Epithelial cell of proximal tubule (primary cell): Measurements from ENCODE around the gene PRDX1. TPM values are rescaled to one million over a fixed set of nuclear protein-coding genes. Genes with fewer than 3 reads are reported as not detected.
"Not testable (repeated sequence)": the region's sequence is repeated elsewhere in the genome, so short reads cannot be mapped to it uniquely, and the experiment has no call there.

Experiments used
- DNase-seq: peaks from one replicate; pipeline ENCODE4 v3.0.0-alpha.2; 2011; ENCODE audit warnings: low read depth
- H3K4me3 ChIP-seq: 2 replicates; pipeline ENCODE4 v1.5.1; 2011; ENCODE audit warnings: low read depth, mild to moderate bottlenecking, low read length
- CTCF ChIP-seq: conservative IDR thresholded peaks from 2 replicates; pipeline ENCODE4 v1.5.1; 2012; ENCODE audit warnings: low read depth, mild to moderate bottlenecking, low read length
- total RNA-seq: library from RNA; depleted of rRNA; stranded (reverse); fragments of >200 nt; gene quantifications from 2 replicates; pipeline ENCODE4 v1.2.3, GENCODE V29; 2015

PRDX1 gene
- total RNA-seq, 1 donor from 2014 or later = 824 TPM

- no peak overlapping the region for H3K4me3 ChIP-seq
- no peak for TF ChIP-seq CTCF
- DNase-seq = no peak
Observed at GRCh38 chr1:45478121-45478814, 43.4 kb downstream of the PRDX1 start.

GRCh38 chr1:45477646-45478045 lies 44.0 kb downstream of the PRDX1 start:
- TF ChIP-seq CTCF = no peak
- DNase-seq = no peak
- H3K4me3 ChIP-seq = no peak overlapping the region

GRCh38 chr1:45474194-45474593 lies 47.5 kb downstream of the PRDX1 start:
- not testable (repeated sequence) for H3K4me3 ChIP-seq, DNase-seq

- no peak for DNase-seq
- TF ChIP-seq CTCF = no peak
- no peak overlapping the region for H3K4me3 ChIP-seq
Observed at GRCh38 chr1:45473302-45473701, 48.4 kb downstream of the PRDX1 start.

- DNase-seq = no peak
- H3K4me3 ChIP-seq = no peak overlapping the region
- no peak for TF ChIP-seq CTCF
Observed at GRCh38 chr1:45470306-45470798, 51.3 kb downstream of the PRDX1 start.

GRCh38 chr1:45467353-45467752 lies 54.3 kb downstream of the PRDX1 start:
- not testable (repeated sequence) for DNase-seq

GRCh38 chr1:45465277-45465676 lies 56.4 kb downstream of the PRDX1 start:
- TF ChIP-seq CTCF = no peak
- H3K4me3 ChIP-seq = no peak overlapping the region
- DNase-seq = no peak

More at GRCh38 chr1:45467353-45467752, 54.3 kb downstream of the PRDX1 start:
- H3K4me3 ChIP-seq = not testable (repeated sequence)

Other genes starting within 250 kb of the PRDX1 start
- gene HPDL, start 195.0 kb downstream of the PRDX1 start, total RNA-seq = 2.9 and 11.9 TPM in 2 replicates
- 10.8 and 36.9 TPM in 2 replicates for gene TOE1, start 181.7 kb downstream of the PRDX1 start, total RNA-seq
- gene MUTYH, start 181.4 kb downstream of the PRDX1 start, total RNA-seq = 15.2 and 17.4 TPM in 2 replicates
- 1.1 and 2.9 TPM in 2 replicates for gene TESK2, start 30.7 kb downstream of the PRDX1 start, total RNA-seq
- 0.69 and 1.7 TPM in 2 replicates for gene CCDC163, start 21.8 kb downstream of the PRDX1 start, total RNA-seq
- 5.1 and 7.8 TPM in 2 replicates for gene MMACHC, start 21.6 kb downstream of the PRDX1 start, total RNA-seq
- 122 and 135 TPM in 2 replicates for gene AKR1A1, start 28.9 kb upstream of the PRDX1 start, total RNA-seq
- gene NASP, start 62.2 kb upstream of the PRDX1 start, total RNA-seq = 109 and 163 TPM in 2 replicates
- 0.22 TPM in 1 of 2 replicates, not detected in the other for gene CCDC17, start 102.2 kb upstream of the PRDX1 start, total RNA-seq
- gene GPBP1L1, start 164.6 kb upstream of the PRDX1 start, total RNA-seq = 57.1 and 87.8 TPM in 2 replicates
- gene TMEM69, start 166.3 kb upstream of the PRDX1 start, total RNA-seq = 43.8 and 54.5 TPM in 2 replicates
- 4.7 and 7.5 TPM in 2 replicates for gene IPP, start 228.8 kb upstream of the PRDX1 start, total RNA-seq